ENCODE results near the gene SLC51A. TPM values are rescaled to one million over a fixed set of nuclear protein-coding genes. Genes with fewer than 3 reads are reported as not detected.

Gene SLC51A
- total and polyA plus RNA-seq, 7 donors: 0.31 to 0.44 (median 0.39) TPM; not detected in 3

- Histone ChIP-seq H3K9me3 (no peaks in the 10 kb centered on the region), H3K4me1 (peaks cover 8% of the 10 kb centered on the region), H3K4me3 (no peak overlapping the region), H3K27me3 (ENCODE audit: insufficient read depth in 3 of 3, low read length in 2 of 3) (no peaks in the 10 kb centered on the region), H3K27ac (peak overlapping the region; percentile 30), H3K36me3 (ENCODE audit: insufficient read depth in 1 of 2, low read depth in 1 of 2) (no peaks in the 10 kb centered on the region)
- 24 to 47% (median 29%) methylated on average over 3 of the region's 3 CpGs for WGBS, 3 donors
- intact Hi-C loops (cut with DNase I): no loop called here
- TF ChIP-seq CTCF (IDR thresholded peaks at IDR 0.05): no peak
- peak; percentile 36 to 60 for DNase-seq
- ATAC-seq: peak; percentile 66 to 86 (median 78)
Observed at GRCh38 chr3:196174652-196175051, 41.7 kb upstream of the SLC51A start.

GRCh38 chr3:196175116-196175625, 41.2 kb upstream of the SLC51A start:
- no peaks in the 10 kb centered on the region for H3K36me3 ChIP-seq (ENCODE audit: insufficient read depth in 1 of 2, low read depth in 1 of 2)
- H3K9me3 ChIP-seq: no peaks in the 10 kb centered on the region
- TF ChIP-seq CTCF (IDR thresholded peaks at IDR 0.05): no peak
- peak overlapping the region; percentile 30 for H3K27ac ChIP-seq
- ATAC-seq (no peak), DNase-seq (peak in 1 of 2 donors; percentile 33)
- WGBS, 3 donors: 56 to 66% (median 59%) methylated on average over 19 of the region's 19 CpGs
- H3K4me1 ChIP-seq: peaks cover 12% of the 10 kb centered on the region
- no peaks in the 10 kb centered on the region for H3K27me3 ChIP-seq (ENCODE audit: insufficient read depth in 3 of 3, low read length in 2 of 3)
- H3K4me3 ChIP-seq: no peak overlapping the region
- intact Hi-C loops (cut with DNase I): no loop called here

- H3K4me3 ChIP-seq: no peak overlapping the region
- peak overlapping the region; percentile 30 for H3K27ac ChIP-seq
- peaks cover 12% of the 10 kb centered on the region for H3K4me1 ChIP-seq
- TF ChIP-seq CTCF (IDR thresholded peaks at IDR 0.05): no peak
- H3K36me3 ChIP-seq (ENCODE audit: insufficient read depth in 1 of 2, low read depth in 1 of 2): no peaks in the 10 kb centered on the region
- no peak for ATAC-seq
- H3K9me3 ChIP-seq: no peaks in the 10 kb centered on the region
- intact Hi-C loops (cut with DNase I): no loop called here
- H3K27me3 ChIP-seq (ENCODE audit: insufficient read depth in 3 of 3, low read length in 2 of 3): no peaks in the 10 kb centered on the region
- 88 to 92% (median 92%) methylated on average over 9 of the region's 9 CpGs for WGBS, 3 donors
- peak in 1 of 2 donors; percentile 15 for DNase-seq
Observed at GRCh38 chr3:196175722-196176121, 40.6 kb upstream of the SLC51A start.

GRCh38 chr3:196177567-196177966, 38.8 kb upstream of the SLC51A start:
- no peak overlapping the region for H3K27ac ChIP-seq
- no peak for ATAC-seq
- H3K9me3 ChIP-seq: no peaks in the 10 kb centered on the region
- H3K4me3 ChIP-seq: no peak overlapping the region
- H3K4me1 ChIP-seq: peaks cover 12% of the 10 kb centered on the region
- H3K36me3 ChIP-seq (ENCODE audit: insufficient read depth in 1 of 2, low read depth in 1 of 2): no peaks in the 10 kb centered on the region
- intact Hi-C loops (cut with DNase I): no loop called here
- no peak for TF ChIP-seq CTCF (IDR thresholded peaks at IDR 0.05)
- 60 to 76% (median 62%) methylated on average over 16 of the region's 16 CpGs for WGBS, 3 donors
- DNase-seq: peak in 1 of 2 donors; percentile 27
- H3K27me3 ChIP-seq (ENCODE audit: insufficient read depth in 3 of 3, low read length in 2 of 3): no peaks in the 10 kb centered on the region

- peak in 1 of 2 donors; percentile 6 for DNase-seq
- no peaks in the 10 kb centered on the region for H3K36me3 ChIP-seq (ENCODE audit: insufficient read depth in 1 of 2, low read depth in 1 of 2)
- no peak for ATAC-seq
- H3K4me1 ChIP-seq: peaks cover 12% of the 10 kb centered on the region
- 19 to 34% (median 21%) methylated on average over 4 of the region's 4 CpGs for WGBS, 3 donors
- H3K27ac ChIP-seq: no peak overlapping the region
- H3K9me3 ChIP-seq: no peaks in the 10 kb centered on the region
- no peaks in the 10 kb centered on the region for H3K27me3 ChIP-seq (ENCODE audit: insufficient read depth in 3 of 3, low read length in 2 of 3)
- no peak for TF ChIP-seq CTCF (IDR thresholded peaks at IDR 0.05)
- H3K4me3 ChIP-seq: no peak overlapping the region
- intact Hi-C loops (cut with DNase I): no loop called here
Observed at GRCh38 chr3:196177967-196178366, 38.4 kb upstream of the SLC51A start.

Data from psoas muscle (tissue), 8 donors.